T-helper 2 cell treated with Interferon-gamma antibody and Interleukin-4, amounts not matched to agents 5 μg/mL and 100 μg/mL, for 36 hours (primary cell): ENCODE results near the gene TRIAP1.

ENCODE experiments used
- DNase-seq: peaks from one replicate; pipeline ENCODE4 v3.0.0; 2021; ENCODE audit warnings: low spot score
- H3K27ac Mint-ChIP-seq: one replicate; pipeline ENCODE4 v1.8.0; 2021; ENCODE audit warnings: mild to moderate bottlenecking, mixed read lengths
- H3K27me3 Mint-ChIP-seq: one replicate; pipeline ENCODE4 v1.8.0; 2021; ENCODE audit warnings: low read depth, mixed read lengths
- H3K36me3 Mint-ChIP-seq: one replicate; pipeline ENCODE4 v1.8.0; 2021; ENCODE audit warnings: low read depth, mixed read lengths
- H3K4me1 Mint-ChIP-seq: one replicate; pipeline ENCODE4 v1.8.0; 2021; ENCODE audit warnings: low read depth, mixed read lengths
- H3K4me3 Mint-ChIP-seq: one replicate; pipeline ENCODE4 v1.8.0; 2022; ENCODE audit warnings: mild to moderate bottlenecking, moderate library complexity, mixed read lengths
- H3K9me3 Mint-ChIP-seq: one replicate; pipeline ENCODE4 v1.8.0; 2021; ENCODE audit warnings: mixed read lengths

The TRIAP1 gene

GRCh38 chr12:120403869-120404268 lies 42.3 kb downstream of the TRIAP1 start:
- Mint-ChIP-seq H3K4me1 (peaks cover 2% of the 10 kb centered on the region), H3K36me3 (no peaks in the 10 kb centered on the region), H3K27ac (no peak overlapping the region), H3K4me3 (no peak overlapping the region), H3K9me3 (no peaks in the 10 kb centered on the region), H3K27me3 (no peaks in the 10 kb centered on the region)
- no peak for DNase-seq

- H3K27ac Mint-ChIP-seq, result no peak overlapping the region
- H3K36me3 Mint-ChIP-seq, result no peaks in the 10 kb centered on the region
- no peak for DNase-seq
- no peak overlapping the region for H3K4me3 Mint-ChIP-seq
- peaks cover 4% of the 10 kb centered on the region for H3K27me3 Mint-ChIP-seq
- peaks cover 2% of the 10 kb centered on the region for H3K4me1 Mint-ChIP-seq
- H3K9me3 Mint-ChIP-seq, result no peaks in the 10 kb centered on the region
Observed at GRCh38 chr12:120402217-120402616, 44.0 kb downstream of the TRIAP1 start.

GRCh38 chr12:120399531-120399930 lies 46.7 kb downstream of the TRIAP1 start:
- Mint-ChIP-seq H3K27me3 (peaks cover 12% of the 10 kb centered on the region), H3K9me3 (no peaks in the 10 kb centered on the region), H3K4me1 (peaks cover 2% of the 10 kb centered on the region), H3K36me3 (no peaks in the 10 kb centered on the region), H3K27ac (no peak overlapping the region), H3K4me3 (no peak overlapping the region)
- DNase-seq, result no peak

- Mint-ChIP-seq H3K36me3 (no peaks in the 10 kb centered on the region), H3K4me3 (no peak overlapping the region), H3K27me3 (peaks cover 12% of the 10 kb centered on the region), H3K27ac (no peak overlapping the region), H3K4me1 (no peaks in the 10 kb centered on the region), H3K9me3 (no peaks in the 10 kb centered on the region)
- no peak for DNase-seq
Observed at GRCh38 chr12:120397824-120398540, 48.2 kb downstream of the TRIAP1 start.

GRCh38 chr12:120394483-120395367 lies 51.5 kb downstream of the TRIAP1 start:
- no peak overlapping the region for H3K27ac Mint-ChIP-seq
- peaks cover 24% of the 10 kb centered on the region for H3K27me3 Mint-ChIP-seq
- DNase-seq, result no peak
- H3K36me3 Mint-ChIP-seq, result no peaks in the 10 kb centered on the region
- no peaks in the 10 kb centered on the region for H3K9me3 Mint-ChIP-seq
- no peak overlapping the region for H3K4me3 Mint-ChIP-seq
- H3K4me1 Mint-ChIP-seq, result no peaks in the 10 kb centered on the region
